Measurements from ENCODE around the gene TMED5.

DNA sequence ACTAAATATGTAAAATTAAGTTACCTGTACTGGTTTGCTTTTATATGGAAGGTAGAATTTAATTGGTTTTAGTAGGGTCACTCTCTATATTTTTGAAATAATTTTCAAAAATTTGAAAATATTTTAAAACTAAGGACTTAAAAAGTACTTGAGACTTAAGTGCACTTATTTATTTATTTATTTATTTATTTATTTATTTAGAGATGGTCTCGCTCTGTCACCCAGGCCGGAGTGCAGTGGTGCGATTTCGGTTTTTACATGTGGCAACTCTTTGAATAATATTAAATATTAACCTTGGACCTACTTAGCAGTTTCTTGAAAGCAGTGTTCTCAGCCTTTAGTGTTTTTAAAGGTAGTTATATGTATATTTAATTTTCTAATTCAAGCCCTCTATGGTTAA lies 36.4 kb downstream of the TMED5 start:
- no peak for TF ChIP-seq EZH2 (IDR thresholded peaks at IDR 0.05; ENCODE audit: low read depth)
- TF ChIP-seq, protein P1, sequence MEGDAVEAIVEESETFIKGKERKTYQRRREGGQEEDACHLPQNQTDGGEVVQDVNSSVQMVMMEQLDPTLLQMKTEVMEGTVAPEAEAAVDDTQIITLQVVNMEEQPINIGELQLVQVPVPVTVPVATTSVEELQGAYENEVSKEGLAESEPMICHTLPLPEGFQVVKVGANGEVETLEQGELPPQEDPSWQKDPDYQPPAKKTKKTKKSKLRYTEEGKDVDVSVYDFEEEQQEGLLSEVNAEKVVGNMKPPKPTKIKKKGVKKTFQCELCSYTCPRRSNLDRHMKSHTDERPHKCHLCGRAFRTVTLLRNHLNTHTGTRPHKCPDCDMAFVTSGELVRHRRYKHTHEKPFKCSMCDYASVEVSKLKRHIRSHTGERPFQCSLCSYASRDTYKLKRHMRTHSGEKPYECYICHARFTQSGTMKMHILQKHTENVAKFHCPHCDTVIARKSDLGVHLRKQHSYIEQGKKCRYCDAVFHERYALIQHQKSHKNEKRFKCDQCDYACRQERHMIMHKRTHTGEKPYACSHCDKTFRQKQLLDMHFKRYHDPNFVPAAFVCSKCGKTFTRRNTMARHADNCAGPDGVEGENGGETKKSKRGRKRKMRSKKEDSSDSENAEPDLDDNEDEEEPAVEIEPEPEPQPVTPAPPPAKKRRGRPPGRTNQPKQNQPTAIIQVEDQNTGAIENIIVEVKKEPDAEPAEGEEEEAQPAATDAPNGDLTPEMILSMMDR (conservative IDR thresholded peaks at IDR 0.05): no peak

All from PC-9 (cell line).